ENCODE results near the gene BANP. TPM values are rescaled to one million over a fixed set of nuclear protein-coding genes. Genes with fewer than 3 reads are reported as not detected.
"Not testable (repeated sequence)": the region's sequence is repeated elsewhere in the genome, so short reads cannot be mapped to it uniquely, and the experiment has no call there.

BANP gene
- polyA plus RNA-seq, 1 of the 3 experiments (the other 2 are of a cell fraction) = 16.8 TPM

GRCh38 chr16:88039591-88039990 is 88.4 kb downstream of the BANP start:
- H2AFZ ChIP-seq (ENCODE audit: low read depth) = no peak overlapping the region
- peaks cover 0 to 15% of the 10 kb centered on the region in 2 experiments; a peak in 1 of 4 replicates for H3K4me1 ChIP-seq (ENCODE audit: control insufficient read depth in 1 of 2, insufficient read depth in 2 of 2, low read depth in 1 of 2, low read length in 1 of 2)
- no peaks in the 10 kb centered on the region for H3K79me2 ChIP-seq (ENCODE audit: insufficient read depth)
- no peak overlapping the region for H3K4me2 ChIP-seq
- ChIA-PET POLR2A (no interaction called here), CTCF (no interaction called here)
- no peaks in the 10 kb centered on the region for H3K9me2 ChIP-seq
- no peaks in the 10 kb centered on the region for H4K20me1 ChIP-seq (ENCODE audit: insufficient read depth)
- H3K4me3 ChIP-seq (ENCODE audit: low read depth in 2 of 2, low read length in 1 of 2) = no peak overlapping the region
- H3K27me3 ChIP-seq (ENCODE audit: insufficient read depth) = no peaks in the 10 kb centered on the region
- no peaks in the 10 kb centered on the region for H3F3A ChIP-seq (replicated peaks; ENCODE audit: insufficient read depth)
- peaks cover 0 to 7% of the 10 kb centered on the region in 2 experiments for H3K36me3 ChIP-seq (replicated peaks in 1 of 2; ENCODE audit: control insufficient read depth in 1 of 2, insufficient read depth in 2 of 2, low read length in 1 of 2)
- WGBS (ENCODE audit: low lambda C conversion rate) = 98% methylated on average over 11 of the region's 11 CpGs
- DNase-seq = no peak
- no peak overlapping the region for H3K9ac ChIP-seq
- TF ChIP-seq, protein P1, sequence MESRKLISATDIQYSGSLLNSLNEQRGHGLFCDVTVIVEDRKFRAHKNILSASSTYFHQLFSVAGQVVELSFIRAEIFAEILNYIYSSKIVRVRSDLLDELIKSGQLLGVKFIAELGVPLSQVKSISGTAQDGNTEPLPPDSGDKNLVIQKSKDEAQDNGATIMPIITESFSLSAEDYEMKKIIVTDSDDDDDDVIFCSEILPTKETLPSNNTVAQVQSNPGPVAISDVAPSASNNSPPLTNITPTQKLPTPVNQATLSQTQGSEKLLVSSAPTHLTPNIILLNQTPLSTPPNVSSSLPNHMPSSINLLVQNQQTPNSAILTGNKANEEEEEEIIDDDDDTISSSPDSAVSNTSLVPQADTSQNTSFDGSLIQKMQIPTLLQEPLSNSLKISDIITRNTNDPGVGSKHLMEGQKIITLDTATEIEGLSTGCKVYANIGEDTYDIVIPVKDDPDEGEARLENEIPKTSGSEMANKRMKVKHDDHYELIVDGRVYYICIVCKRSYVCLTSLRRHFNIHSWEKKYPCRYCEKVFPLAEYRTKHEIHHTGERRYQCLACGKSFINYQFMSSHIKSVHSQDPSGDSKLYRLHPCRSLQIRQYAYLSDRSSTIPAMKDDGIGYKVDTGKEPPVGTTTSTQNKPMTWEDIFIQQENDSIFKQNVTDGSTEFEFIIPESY (IDR thresholded peaks at IDR 0.05; ENCODE audit: borderline replicate concordance, low read depth) = no peak
- TF ChIP-seq RXRA (IDR thresholded peaks at IDR 0.05; ENCODE audit: borderline replicate concordance, low read depth) (no peak), MXI1 (IDR thresholded peaks at IDR 0.05; ENCODE audit: low read depth, low read length) (no peak), FOXM1 (IDR thresholded peaks at IDR 0.05; ENCODE audit: low read depth) (no peak), MAX (IDR thresholded peaks at IDR 0.05; ENCODE audit: low read depth) (no peak), TEAD4 (IDR thresholded peaks at IDR 0.05; ENCODE audit: borderline replicate concordance, insufficient read depth) (no peak), USF2 (IDR thresholded peaks at IDR 0.05; ENCODE audit: borderline replicate concordance, low read depth, low read length) (no peak), NRF1 (IDR thresholded peaks at IDR 0.05; ENCODE audit: low read depth, low read length) (no peak)
- H3K9me3 ChIP-seq = no peaks in the 10 kb centered on the region
- H3K27ac ChIP-seq (ENCODE audit: low read depth in 2 of 2, low read length in 1 of 2) = no peak overlapping the region

GRCh38 chr16:88040196-88040876 is 89.1 kb downstream of the BANP start:
- H3K4me3 ChIP-seq (ENCODE audit: low read depth in 2 of 2, low read length in 1 of 2); H3K9ac ChIP-seq; H3K9me2 ChIP-seq; H3F3A ChIP-seq (replicated peaks; ENCODE audit: insufficient read depth); H3K9me3 ChIP-seq; H3K79me2 ChIP-seq (ENCODE audit: insufficient read depth); H3K27ac ChIP-seq (ENCODE audit: low read depth in 2 of 2, low read length in 1 of 2); H4K20me1 ChIP-seq (ENCODE audit: insufficient read depth); DNase-seq; H2AFZ ChIP-seq (ENCODE audit: low read depth); CTCF ChIA-PET; H3K4me2 ChIP-seq; H3K36me3 ChIP-seq (replicated peaks in 1 of 2; ENCODE audit: control insufficient read depth in 1 of 2, insufficient read depth in 2 of 2, low read length in 1 of 2); POLR2A ChIA-PET; H3K27me3 ChIP-seq (ENCODE audit: insufficient read depth): not testable (repeated sequence)
- 91% methylated on average over 28 of the region's 28 CpGs for WGBS (ENCODE audit: low lambda C conversion rate)
- peaks cover 0 to 15% of the 10 kb centered on the region in 2 experiments; a peak in 1 of 4 replicates for H3K4me1 ChIP-seq (ENCODE audit: control insufficient read depth in 1 of 2, insufficient read depth in 2 of 2, low read depth in 1 of 2, low read length in 1 of 2)

- H3K9me2 ChIP-seq; H3K9ac ChIP-seq; H3K79me2 ChIP-seq (ENCODE audit: insufficient read depth); H4K20me1 ChIP-seq (ENCODE audit: insufficient read depth); H3K27ac ChIP-seq (ENCODE audit: low read depth in 2 of 2, low read length in 1 of 2); POLR2A ChIA-PET; H2AFZ ChIP-seq (ENCODE audit: low read depth); DNase-seq; H3K4me3 ChIP-seq (ENCODE audit: low read depth in 2 of 2, low read length in 1 of 2); H3K9me3 ChIP-seq; H3K4me2 ChIP-seq; H3F3A ChIP-seq (replicated peaks; ENCODE audit: insufficient read depth); H3K27me3 ChIP-seq (ENCODE audit: insufficient read depth); CTCF ChIA-PET; H3K36me3 ChIP-seq (replicated peaks in 1 of 2; ENCODE audit: control insufficient read depth in 1 of 2, insufficient read depth in 2 of 2, low read length in 1 of 2): not testable (repeated sequence)
- H3K4me1 ChIP-seq (ENCODE audit: control insufficient read depth in 1 of 2, insufficient read depth in 2 of 2, low read depth in 1 of 2, low read length in 1 of 2) = peaks cover 0 to 15% of the 10 kb centered on the region in 2 experiments; a peak in 1 of 4 replicates
- 97% methylated on average over 4 of the region's 5 CpGs for WGBS (ENCODE audit: low lambda C conversion rate)
These were observed 89.6 kb downstream of the BANP start for GRCh38 chr16:88040877-88041244.

GRCh38 chr16:88041506-88041905 is 90.3 kb downstream of the BANP start:
- H3K36me3 ChIP-seq (replicated peaks in 1 of 2; ENCODE audit: control insufficient read depth in 1 of 2, insufficient read depth in 2 of 2, low read length in 1 of 2); H3K4me3 ChIP-seq (ENCODE audit: low read depth in 2 of 2, low read length in 1 of 2); CTCF ChIA-PET; H3K9me2 ChIP-seq; H3F3A ChIP-seq (replicated peaks; ENCODE audit: insufficient read depth); H3K27me3 ChIP-seq (ENCODE audit: insufficient read depth); DNase-seq; H3K9ac ChIP-seq; H2AFZ ChIP-seq (ENCODE audit: low read depth); H3K4me2 ChIP-seq; H3K9me3 ChIP-seq; H3K27ac ChIP-seq (ENCODE audit: low read depth in 2 of 2, low read length in 1 of 2); H3K79me2 ChIP-seq (ENCODE audit: insufficient read depth); POLR2A ChIA-PET; H4K20me1 ChIP-seq (ENCODE audit: insufficient read depth): not testable (repeated sequence)
- 95% methylated on average over 11 of the region's 11 CpGs for WGBS (ENCODE audit: low lambda C conversion rate)
- H3K4me1 ChIP-seq (ENCODE audit: control insufficient read depth in 1 of 2, insufficient read depth in 2 of 2, low read depth in 1 of 2, low read length in 1 of 2) = peaks cover 0 to 15% of the 10 kb centered on the region in 2 experiments; a peak in 1 of 4 replicates
